HFF-Myc (cell line): ENCODE data around the gene ZNF710.
"Not testable (repeated sequence)": the region's sequence is repeated elsewhere in the genome, so short reads cannot be mapped to it uniquely, and the experiment has no call there.

Source experiments
- DNase-seq: peaks from one replicate; pipeline ENCODE4 v3.0.0-alpha.2; 2011; ENCODE audit warnings: low read depth; ENCODE audit errors: extremely low read depth
- H3K4me3 ChIP-seq: replicated peaks from 2 replicates; pipeline ENCODE4 v1.5.1; 2011; ENCODE audit warnings: low read depth, mild to moderate bottlenecking, control low read depth, low read length
- TF ChIP-seq, protein P1 (sequence below): IDR thresholded peaks from 2 replicates; pipeline ENCODE4 v1.5.1; 2012; ENCODE audit warnings: mild to moderate bottlenecking, low read depth, low read length, control low read depth; ENCODE audit errors: missing control alignments

The ZNF710 gene

GRCh38 chr15:90067181-90067952 lies 66.2 kb downstream of the ZNF710 start:
- no peak for DNase-seq
- TF ChIP-seq, protein P1, sequence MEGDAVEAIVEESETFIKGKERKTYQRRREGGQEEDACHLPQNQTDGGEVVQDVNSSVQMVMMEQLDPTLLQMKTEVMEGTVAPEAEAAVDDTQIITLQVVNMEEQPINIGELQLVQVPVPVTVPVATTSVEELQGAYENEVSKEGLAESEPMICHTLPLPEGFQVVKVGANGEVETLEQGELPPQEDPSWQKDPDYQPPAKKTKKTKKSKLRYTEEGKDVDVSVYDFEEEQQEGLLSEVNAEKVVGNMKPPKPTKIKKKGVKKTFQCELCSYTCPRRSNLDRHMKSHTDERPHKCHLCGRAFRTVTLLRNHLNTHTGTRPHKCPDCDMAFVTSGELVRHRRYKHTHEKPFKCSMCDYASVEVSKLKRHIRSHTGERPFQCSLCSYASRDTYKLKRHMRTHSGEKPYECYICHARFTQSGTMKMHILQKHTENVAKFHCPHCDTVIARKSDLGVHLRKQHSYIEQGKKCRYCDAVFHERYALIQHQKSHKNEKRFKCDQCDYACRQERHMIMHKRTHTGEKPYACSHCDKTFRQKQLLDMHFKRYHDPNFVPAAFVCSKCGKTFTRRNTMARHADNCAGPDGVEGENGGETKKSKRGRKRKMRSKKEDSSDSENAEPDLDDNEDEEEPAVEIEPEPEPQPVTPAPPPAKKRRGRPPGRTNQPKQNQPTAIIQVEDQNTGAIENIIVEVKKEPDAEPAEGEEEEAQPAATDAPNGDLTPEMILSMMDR, result no peak
- no peak overlapping the region for H3K4me3 ChIP-seq

DNA sequence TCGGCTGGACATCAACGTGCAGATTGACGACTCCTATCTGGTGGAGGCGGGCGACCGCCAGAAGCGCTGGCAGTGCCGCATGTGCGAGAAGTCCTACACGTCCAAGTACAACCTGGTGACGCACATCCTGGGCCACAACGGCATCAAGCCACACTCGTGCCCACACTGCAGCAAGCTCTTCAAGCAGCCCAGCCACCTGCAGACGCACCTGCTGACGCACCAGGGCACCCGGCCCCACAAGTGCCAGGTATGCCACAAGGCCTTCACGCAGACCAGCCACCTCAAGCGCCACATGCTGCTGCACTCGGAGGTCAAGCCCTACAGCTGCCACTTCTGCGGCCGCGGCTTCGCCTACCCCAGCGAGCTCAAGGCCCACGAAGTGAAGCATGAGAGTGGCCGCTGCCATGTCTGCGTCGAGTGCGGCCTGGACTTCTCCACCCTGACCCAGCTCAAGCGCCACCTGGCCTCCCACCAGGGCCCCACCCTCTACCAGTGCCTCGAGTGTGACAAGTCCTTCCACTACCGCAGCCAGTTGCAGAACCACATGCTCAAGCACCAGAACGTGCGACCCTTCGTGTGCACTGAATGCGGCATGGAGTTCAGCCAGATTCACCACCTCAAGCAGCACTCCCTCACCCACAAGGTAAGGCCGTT lies 67.0 kb downstream of the ZNF710 start:
- TF ChIP-seq, protein P1, result no peak
- no peak overlapping the region for H3K4me3 ChIP-seq
- DNase-seq, result no peak

DNA sequence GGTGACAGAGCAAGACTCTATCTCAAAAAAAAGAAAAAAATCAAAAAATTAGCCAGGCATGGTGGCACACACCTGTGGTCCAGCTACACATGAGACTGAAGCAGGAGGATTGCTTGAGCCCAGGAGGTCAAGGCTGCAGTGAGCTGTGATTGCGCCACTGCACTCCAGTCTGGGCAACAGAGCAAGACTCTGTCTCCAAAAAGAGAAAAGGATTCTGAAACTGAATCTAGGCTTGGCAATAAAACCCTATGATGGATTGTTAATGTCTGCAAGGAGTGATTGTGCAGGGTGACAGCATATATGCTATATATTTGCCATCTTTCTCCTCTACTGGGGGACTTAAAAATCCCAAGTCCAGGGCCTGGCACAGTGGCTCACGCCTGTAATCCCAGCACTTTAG lies 69.5 kb downstream of the ZNF710 start:
- not testable (repeated sequence) for DNase-seq, H3K4me3 ChIP-seq

DNA sequence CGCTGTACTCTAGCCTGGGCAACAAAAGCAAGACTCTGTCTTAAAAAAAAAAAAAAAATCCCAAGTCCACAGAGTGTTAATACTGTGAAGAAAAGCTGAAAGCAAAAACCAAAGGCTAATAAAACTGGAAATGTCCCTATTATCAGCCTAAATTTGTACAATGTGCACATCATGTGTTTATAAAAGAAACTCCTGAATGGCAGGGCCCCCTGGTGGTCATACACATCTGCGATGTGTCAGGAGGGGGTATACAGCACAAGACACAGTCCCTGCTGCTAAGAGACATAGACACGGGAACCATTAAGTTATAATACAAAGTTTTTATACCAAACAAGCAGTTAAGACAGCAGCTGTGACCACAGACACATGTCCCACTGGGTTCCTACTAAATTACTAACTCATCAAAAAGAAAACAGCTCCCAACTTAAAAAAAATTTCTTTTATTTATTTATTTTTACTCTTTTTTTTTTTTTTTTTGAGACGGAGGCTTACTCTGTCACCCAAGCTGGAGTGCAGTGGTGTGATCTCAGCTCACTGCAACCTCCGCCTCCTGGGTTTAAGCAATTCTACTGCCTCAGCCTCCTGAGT lies 70.2 kb downstream of the ZNF710 start:
- TF ChIP-seq, protein P1, result peak; percentile 81
- H3K4me3 ChIP-seq, result no peak overlapping the region
- peak; percentile 76 for DNase-seq

DNA sequence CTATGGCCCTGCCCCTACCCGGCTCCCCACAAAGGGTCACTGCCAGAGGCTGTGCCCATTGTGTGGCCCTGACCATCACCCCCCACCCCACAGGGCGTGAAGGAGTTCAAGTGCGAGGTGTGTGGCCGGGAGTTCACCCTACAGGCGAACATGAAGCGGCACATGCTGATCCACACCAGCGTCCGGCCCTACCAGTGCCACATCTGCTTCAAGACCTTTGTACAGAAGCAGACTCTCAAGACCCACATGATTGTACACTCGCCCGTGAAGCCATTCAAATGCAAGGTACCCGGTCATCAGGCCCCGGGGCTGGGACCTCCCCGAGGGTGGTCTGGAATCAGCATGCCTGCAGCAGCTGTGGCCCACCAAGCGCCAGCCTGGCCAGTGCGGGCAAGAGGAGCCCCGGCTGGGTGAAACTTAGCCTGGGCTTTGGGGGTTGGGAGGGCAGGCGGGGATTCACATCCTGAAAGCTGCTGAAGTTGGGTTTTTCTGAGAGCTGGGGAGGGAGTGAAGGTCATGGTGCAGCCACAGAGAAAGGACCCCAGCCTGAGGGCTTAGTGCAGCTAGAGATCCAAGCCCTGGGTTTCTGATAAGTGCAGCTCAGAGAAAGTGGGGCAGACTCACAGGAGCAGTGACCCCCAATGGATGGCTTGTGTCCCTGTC lies 72.0 kb downstream of the ZNF710 start:
- no peak overlapping the region for H3K4me3 ChIP-seq
- no peak for DNase-seq
- TF ChIP-seq, protein P1, result no peak

DNA sequence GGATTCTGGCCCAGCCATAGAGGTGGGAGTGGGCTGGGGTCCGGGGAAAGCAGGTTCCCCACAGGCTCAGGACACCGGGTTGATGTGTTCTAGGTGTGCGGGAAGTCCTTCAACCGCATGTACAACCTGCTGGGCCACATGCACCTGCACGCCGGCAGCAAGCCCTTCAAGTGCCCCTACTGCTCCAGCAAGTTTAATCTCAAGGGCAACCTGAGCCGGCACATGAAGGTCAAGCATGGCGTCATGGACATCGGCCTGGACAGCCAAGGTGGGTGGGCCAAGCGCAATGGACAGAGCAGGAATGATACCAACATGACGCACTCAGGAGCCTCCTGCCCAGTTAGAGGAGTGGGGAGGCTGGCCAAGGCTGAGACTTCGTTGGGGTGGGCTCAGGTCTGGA lies 72.9 kb downstream of the ZNF710 start:
- no peak for DNase-seq
- TF ChIP-seq, protein P1, result no peak
- H3K4me3 ChIP-seq, result no peak overlapping the region

- TF ChIP-seq, protein P1, result no peak
Observed at GRCh38 chr15:90074916-90075315, 73.8 kb downstream of the ZNF710 start.

More at GRCh38 chr15:90074916-90075315, 73.8 kb downstream of the ZNF710 start:
- DNase-seq, result no peak
- H3K4me3 ChIP-seq, result no peak overlapping the region
